ENCODE measurements around the gene KDM2A. TPM values are rescaled to one million over a fixed set of nuclear protein-coding genes. Genes with fewer than 3 reads are reported as not detected.
A peak's percentile ranks its signal among the peaks of the same experiment; 100 is the strongest.

KDM2A gene
- total RNA-seq, 2 donors from 2014 or later = 40.1 to 130 TPM

DNA sequence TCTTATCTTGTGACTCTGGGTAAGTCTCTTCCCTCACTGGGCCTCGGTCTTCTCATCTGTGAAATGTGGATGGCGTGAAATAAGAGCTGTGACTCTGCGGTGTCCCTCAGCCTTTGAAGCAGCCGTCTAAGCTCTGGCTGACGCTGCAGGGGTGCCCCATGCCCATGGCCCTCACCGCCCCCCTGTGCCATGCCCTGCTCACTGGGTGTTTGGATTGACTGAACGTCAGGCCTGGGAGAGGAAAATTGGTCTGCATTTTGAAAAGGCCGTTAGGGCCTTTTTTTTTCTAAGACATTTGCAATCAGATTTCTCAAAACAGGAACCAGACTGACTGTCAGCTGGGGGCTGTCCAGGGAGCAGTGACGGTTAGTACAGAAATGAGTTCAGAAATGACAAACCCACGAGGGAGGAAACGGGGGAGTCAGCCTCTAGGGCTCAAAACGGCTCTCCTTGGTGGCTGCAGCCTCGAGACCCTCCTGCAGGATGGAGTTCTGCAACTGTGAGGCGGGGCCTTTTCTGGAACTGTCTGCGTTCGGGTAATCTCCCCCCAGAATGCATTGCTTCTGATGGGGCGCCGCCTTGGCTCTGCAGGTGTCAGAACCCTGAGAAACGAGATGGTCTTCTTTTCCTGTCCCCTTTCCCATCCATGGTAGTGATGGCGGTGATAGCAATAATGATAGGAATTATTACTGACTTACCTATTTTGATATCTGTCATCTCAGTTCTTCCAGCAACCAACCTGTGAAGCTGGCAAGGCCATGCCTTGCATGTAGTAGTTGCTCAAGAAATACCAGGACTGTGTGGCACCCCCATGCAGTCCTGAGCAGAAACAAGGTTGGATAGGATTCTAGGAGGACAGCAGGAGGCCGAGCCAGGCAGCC lies 149.3 kb downstream of the KDM2A start:
- H3K4me1 ChIP-seq (ENCODE audit: control insufficient read depth in 1 of 2, low read depth in 2 of 2) = peaks cover 55 to 77% of the 10 kb centered on the region in 2 donors
- H3K4me3 ChIP-seq = peak overlapping the region; percentile 90
- DNase-seq (ENCODE audit: low spot score) (no peak), ATAC-seq (ENCODE audit: insufficient number of reproducible peaks, low FRiP score, low read depth) (no peak)
- H3K36me3 ChIP-seq = no peaks in the 10 kb centered on the region
- H3K27ac ChIP-seq = peak overlapping the region; percentile 69 to 76
- no peaks in the 10 kb centered on the region for H3K27me3 ChIP-seq (replicated peaks; ENCODE audit: insufficient read depth)
- H3K9me3 ChIP-seq = no peaks in the 10 kb centered on the region
- TF ChIP-seq, protein P1, sequence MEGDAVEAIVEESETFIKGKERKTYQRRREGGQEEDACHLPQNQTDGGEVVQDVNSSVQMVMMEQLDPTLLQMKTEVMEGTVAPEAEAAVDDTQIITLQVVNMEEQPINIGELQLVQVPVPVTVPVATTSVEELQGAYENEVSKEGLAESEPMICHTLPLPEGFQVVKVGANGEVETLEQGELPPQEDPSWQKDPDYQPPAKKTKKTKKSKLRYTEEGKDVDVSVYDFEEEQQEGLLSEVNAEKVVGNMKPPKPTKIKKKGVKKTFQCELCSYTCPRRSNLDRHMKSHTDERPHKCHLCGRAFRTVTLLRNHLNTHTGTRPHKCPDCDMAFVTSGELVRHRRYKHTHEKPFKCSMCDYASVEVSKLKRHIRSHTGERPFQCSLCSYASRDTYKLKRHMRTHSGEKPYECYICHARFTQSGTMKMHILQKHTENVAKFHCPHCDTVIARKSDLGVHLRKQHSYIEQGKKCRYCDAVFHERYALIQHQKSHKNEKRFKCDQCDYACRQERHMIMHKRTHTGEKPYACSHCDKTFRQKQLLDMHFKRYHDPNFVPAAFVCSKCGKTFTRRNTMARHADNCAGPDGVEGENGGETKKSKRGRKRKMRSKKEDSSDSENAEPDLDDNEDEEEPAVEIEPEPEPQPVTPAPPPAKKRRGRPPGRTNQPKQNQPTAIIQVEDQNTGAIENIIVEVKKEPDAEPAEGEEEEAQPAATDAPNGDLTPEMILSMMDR (IDR thresholded peaks at IDR 0.05) = no peak

DNA sequence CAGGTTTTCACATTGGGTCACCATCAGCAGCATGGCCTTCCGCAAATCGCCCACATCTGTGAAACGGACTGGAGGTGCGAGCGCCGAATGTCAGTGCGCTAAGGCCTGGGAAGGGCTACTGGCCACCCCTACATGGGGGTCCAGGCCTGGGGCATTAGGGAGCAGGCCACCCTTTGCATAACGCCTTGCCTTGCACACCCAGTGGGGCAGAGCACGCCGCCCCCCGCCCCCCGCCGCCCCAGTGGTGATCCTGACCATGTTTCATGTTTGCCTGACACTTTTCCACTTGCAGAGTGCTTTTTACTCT lies 149.9 kb downstream of the KDM2A start:
- ATAC-seq (ENCODE audit: insufficient number of reproducible peaks, low FRiP score, low read depth) (no peak), DNase-seq (ENCODE audit: low spot score) (no peak)
- Histone ChIP-seq H3K4me1 (ENCODE audit: control insufficient read depth in 1 of 2, low read depth in 2 of 2) (peaks cover 61 to 78% of the 10 kb centered on the region in 2 donors), H3K27me3 (replicated peaks; ENCODE audit: insufficient read depth) (no peaks in the 10 kb centered on the region), H3K27ac (peak overlapping the region; percentile 56 to 74), H3K4me3 (peak overlapping the region; percentile 90), H3K9me3 (no peaks in the 10 kb centered on the region), H3K36me3 (no peaks in the 10 kb centered on the region)
- TF ChIP-seq, protein P1 (IDR thresholded peaks at IDR 0.05) = no peak

DNA sequence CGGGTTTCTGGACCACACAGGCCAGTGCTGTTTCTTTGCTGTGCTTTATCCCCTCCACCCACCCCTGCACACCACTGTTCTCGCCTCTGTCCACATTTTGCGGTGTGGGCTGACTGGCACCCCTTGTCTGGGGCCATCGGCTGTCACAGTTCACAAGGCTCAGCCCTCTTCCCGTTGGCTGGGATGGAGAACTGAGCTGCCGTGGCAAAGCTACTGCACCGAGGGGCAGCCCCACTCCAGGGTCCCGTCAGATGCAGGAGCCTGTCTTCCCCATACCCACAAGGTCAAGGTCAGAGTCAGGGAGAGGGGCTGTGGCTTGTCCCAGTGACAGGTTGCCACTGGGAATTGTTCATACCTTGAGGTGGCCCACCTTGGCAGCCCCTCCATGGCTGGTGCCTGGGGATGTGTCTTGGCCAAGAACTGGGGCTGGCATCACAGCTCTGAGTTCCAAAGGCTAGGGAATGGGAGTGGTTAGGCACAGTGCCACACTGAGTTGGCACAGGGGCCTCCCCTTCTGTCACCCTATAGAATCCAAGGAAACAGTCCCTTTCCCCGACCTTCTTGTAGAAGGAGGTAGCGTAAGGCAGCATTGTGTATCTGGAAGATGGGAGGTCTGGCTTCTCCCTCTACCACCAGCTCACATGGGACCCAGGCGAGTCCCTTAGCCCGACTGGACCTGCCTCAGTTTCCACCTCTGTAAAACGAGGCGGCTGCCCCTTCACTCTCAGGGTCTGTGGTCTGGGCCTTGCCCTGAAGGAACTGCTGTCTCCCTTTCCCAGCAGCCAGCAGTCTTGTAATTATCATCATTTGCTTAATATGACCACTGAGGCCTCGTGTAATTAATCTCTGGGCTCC lies 150.6 kb downstream of the KDM2A start:
- Histone ChIP-seq H3K27ac (peak overlapping the region; percentile 56 to 74), H3K9me3 (no peaks in the 10 kb centered on the region), H3K36me3 (no peaks in the 10 kb centered on the region), H3K4me1 (ENCODE audit: control insufficient read depth in 1 of 2, low read depth in 2 of 2) (peaks cover 66 to 85% of the 10 kb centered on the region in 2 donors), H3K4me3 (peak overlapping the region; percentile 90), H3K27me3 (replicated peaks; ENCODE audit: insufficient read depth) (no peaks in the 10 kb centered on the region)
- DNase-seq (ENCODE audit: low spot score) (no peak), ATAC-seq (ENCODE audit: insufficient number of reproducible peaks, low FRiP score, low read depth) (no peak)
- TF ChIP-seq, protein P1 (IDR thresholded peaks at IDR 0.05) = no peak

DNA sequence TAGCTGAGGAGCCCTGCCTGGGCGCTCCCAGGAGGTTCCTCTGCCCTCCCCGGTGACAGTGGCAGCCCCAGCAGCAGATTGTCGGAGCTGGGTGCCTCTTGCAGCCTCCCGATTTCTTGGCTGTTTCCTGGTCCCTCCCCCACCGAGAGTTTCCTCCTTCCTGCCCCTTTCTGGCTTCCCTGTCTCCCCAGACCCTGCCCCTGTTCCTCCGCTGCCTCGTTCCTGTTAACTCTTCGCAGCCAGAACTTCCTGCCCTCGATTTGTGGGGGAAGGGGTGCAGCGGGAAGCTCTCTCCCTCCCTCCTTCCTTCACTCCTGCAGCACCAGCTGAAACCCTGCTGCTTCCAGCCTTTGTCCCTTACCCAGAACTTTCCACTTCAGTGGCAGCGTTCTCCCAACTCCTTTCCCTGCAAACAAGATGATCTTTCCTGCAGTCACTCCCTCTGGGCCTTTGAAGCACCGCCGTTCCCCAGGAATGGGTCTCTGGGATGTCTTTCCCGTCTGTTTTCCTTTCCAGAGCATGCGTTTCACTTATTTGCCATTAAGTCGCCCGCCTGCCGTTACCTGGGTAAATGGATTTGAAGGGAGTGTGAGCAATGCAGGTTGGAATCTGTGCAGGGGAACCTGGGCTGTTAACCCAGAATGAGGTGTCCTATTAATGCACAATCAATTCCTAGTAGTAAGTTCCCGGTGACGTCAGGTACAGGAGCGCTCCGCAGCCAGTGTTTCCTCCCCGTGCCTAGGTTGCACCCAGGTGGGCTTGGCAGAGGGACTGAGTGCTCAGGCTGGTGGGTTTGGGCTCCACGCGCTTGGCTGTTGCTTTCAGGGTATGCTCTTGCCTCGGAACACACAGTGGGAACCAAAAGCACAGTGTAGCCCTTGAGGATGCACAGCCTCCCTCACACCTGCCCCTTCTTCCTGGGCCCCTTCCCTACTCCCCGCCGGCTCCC lies 151.5 kb downstream of the KDM2A start:
- Histone ChIP-seq H3K27ac (peak overlapping the region; percentile 56 to 74), H3K4me3 (peak overlapping the region; percentile 90), H3K9me3 (no peaks in the 10 kb centered on the region), H3K36me3 (no peaks in the 10 kb centered on the region), H3K4me1 (ENCODE audit: control insufficient read depth in 1 of 2, low read depth in 2 of 2) (peaks cover 72 to 93% of the 10 kb centered on the region in 2 donors), H3K27me3 (replicated peaks; ENCODE audit: insufficient read depth) (no peaks in the 10 kb centered on the region)
- DNase-seq (ENCODE audit: low spot score) (no peak), ATAC-seq (ENCODE audit: insufficient number of reproducible peaks, low FRiP score, low read depth) (no peak)
- TF ChIP-seq, protein P1 (IDR thresholded peaks at IDR 0.05) = no peak
